Memory B cell (primary cell): ENCODE data around the gene ONECUT3.
"Not testable (repeated sequence)": the region's sequence is repeated elsewhere in the genome, so short reads cannot be mapped to it uniquely, and the experiment has no call there.

Experiments
- ATAC-seq: fragments of 150-1000 bp; cut with Tn5 transposase; 2 replicates; pipeline ENCODE4 v1.10.0; 2021; ENCODE audit warnings: low read depth, mild to moderate bottlenecking, moderate library complexity
- DNase-seq, 2 donors: peaks; one replicate each; pipeline ENCODE4 v3.0.0; 2022; ENCODE audit warnings: low spot score in 2 of 2
- H3K27ac Mint-ChIP-seq: one replicate; pipeline ENCODE4 v1.8.0; 2022; ENCODE audit warnings: mild to moderate bottlenecking, moderate library complexity, mixed read lengths
- H3K27me3 Mint-ChIP-seq: one replicate; pipeline ENCODE4 v1.8.0; 2022; ENCODE audit warnings: mixed read lengths
- H3K36me3 Mint-ChIP-seq: one replicate; pipeline ENCODE4 v1.8.0; 2022; ENCODE audit warnings: mild to moderate bottlenecking, mixed read lengths
- H3K4me1 Mint-ChIP-seq: one replicate; pipeline ENCODE4 v1.8.0; 2022; ENCODE audit warnings: mixed read lengths
- H3K4me3 Mint-ChIP-seq: one replicate; pipeline ENCODE4 v1.8.0; 2022; ENCODE audit warnings: mild to moderate bottlenecking, moderate library complexity, mixed read lengths
- H3K9me3 Mint-ChIP-seq: one replicate; pipeline ENCODE4 v1.8.0; 2022; ENCODE audit warnings: mixed read lengths

ONECUT3 gene

DNA sequence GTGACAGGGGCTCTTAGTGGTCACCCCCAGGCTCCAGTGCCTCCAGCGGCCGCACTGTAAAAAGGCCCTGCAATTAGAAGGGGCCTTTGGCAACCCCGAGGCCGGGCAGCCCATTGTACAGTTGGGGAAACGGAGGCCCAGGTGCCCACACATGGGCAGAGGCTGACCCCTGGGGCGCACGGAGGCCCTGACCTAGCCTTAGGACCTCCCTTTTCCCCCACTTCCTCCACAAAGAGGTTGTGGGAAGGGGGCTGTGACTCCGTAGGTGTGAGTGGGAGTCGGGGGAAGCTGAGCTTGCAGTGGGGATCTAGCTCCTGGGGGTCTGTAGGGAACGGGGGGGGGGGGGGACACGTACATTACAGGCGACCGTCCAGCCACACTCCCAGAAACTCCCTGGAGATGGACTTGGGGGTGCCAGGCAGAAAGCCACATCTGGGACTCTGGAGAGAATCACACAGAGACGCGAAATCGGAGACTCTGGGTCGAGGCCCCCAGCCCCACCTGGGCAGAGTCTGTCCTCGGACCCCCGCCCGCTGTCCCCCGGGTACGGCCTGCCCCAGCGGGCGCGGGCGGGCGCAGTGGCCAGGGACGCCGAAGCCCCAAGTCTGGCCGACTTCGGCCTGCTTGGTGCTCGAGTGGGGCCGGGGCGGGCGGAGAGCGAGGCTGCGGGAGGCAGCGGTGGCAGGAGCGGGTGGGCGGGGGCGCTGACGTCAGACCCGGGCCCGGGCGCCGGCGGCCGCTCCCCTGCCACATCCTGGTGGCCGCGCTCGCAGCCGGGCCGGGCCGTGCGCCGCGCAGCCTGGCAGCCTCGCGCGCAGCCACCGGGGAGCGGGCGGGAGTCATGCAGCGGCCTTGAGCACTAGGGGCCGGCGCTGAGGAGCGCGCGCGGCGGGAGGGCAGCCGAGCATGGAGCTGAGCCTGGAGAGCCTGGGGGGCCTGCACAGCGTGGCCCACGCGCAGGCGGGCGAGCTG, at the start of gene ONECUT3:
ONECUT3 (plus strand) TSS at position 750 of the 972 bp plus-strand sequence; CDS start at position 907, 157 bp downstream.
- H3K36me3 Mint-ChIP-seq, result peaks cover under 1% of the 10 kb centered on the region
- DNase-seq, result no peak
- peaks cover 19% of the 10 kb centered on the region for H3K27me3 Mint-ChIP-seq
- ATAC-seq, result no peak
- peak within 1 kb of the TSS; percentile 53 for H3K4me3 Mint-ChIP-seq
- H3K27ac Mint-ChIP-seq, result peak within 1 kb of the TSS; percentile 94
- H3K4me1 Mint-ChIP-seq, result peaks cover 14% of the 10 kb centered on the region
- no peaks in the 10 kb centered on the region for H3K9me3 Mint-ChIP-seq

DNA sequence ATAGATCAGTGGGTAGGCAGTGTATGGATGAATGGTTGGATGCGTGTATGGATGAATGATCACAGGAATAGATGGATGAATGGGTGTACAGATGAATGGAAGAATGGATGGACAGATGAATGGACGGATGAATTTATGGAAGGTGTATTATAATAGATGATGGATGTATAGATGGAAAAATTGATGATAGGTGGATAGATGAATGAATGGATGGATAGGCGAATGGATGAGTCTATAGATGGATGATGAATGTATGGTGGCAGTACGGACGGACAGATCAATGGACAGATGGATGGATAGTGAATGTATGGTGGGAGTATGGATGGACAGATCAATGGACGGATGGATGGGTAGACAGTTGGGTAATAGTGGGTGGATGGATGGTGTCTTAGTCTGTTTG, 49.0 kb upstream of the ONECUT3 start:
- H3K27me3 Mint-ChIP-seq, result peaks cover 25% of the 10 kb centered on the region
- ATAC-seq (no peak), DNase-seq (no peak)
- H3K36me3 Mint-ChIP-seq, result peaks cover 12% of the 10 kb centered on the region
- H3K4me3 Mint-ChIP-seq, result no peak overlapping the region
- no peak overlapping the region for H3K27ac Mint-ChIP-seq
- peaks cover 6% of the 10 kb centered on the region for H3K4me1 Mint-ChIP-seq
- peaks cover 8% of the 10 kb centered on the region for H3K9me3 Mint-ChIP-seq

DNA sequence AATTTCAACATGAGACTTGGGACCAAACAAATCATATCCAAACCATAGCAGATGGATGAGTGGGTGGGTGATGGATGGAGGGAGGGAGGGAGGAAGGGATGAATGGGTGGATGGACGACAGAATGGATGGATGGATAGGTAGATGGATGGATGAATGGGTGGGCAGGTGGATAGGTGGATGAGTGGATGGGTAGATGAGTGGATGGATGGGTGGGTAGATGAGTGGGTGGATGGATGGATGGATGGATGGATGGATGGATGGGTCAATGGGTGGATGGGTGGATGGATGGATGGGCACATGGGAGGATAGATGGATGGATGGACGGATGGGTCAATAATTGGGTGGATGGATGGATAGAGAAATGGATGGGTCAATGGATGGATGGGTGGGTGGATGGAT, 47.9 kb upstream of the ONECUT3 start:
- DNase-seq (no peak), ATAC-seq (no peak)
- Mint-ChIP-seq H3K27me3 (peaks cover 25% of the 10 kb centered on the region), H3K4me3 (no peak overlapping the region), H3K27ac (no peak overlapping the region), H3K36me3 (peaks cover 12% of the 10 kb centered on the region), H3K9me3 (peaks cover 8% of the 10 kb centered on the region), H3K4me1 (peaks cover 6% of the 10 kb centered on the region)

DNA sequence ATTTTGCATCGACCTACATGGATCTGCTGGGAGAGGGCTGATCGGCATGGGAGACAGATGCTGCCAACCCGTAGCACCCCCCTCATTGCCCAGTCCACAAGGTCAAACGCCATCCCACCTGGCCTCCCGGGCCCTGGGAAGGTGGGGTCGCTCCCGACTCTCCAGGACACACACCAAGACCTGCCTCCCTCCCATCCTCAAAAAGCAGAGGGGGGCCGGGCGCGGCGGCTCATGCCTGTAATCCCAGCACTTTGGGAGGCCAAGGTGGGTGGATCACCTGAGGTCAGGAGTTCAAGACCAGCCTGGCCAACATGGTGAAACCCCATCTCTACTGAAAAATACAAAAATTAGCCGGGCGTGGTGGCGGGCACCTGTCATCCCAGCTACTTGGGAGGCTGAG, 46.7 kb upstream of the ONECUT3 start:
- not testable (repeated sequence) for DNase-seq, H3K4me3 Mint-ChIP-seq, H3K27ac Mint-ChIP-seq, H3K4me1 Mint-ChIP-seq, H3K9me3 Mint-ChIP-seq, H3K36me3 Mint-ChIP-seq, ATAC-seq
- peaks cover 20% of the 10 kb centered on the region for H3K27me3 Mint-ChIP-seq

DNA sequence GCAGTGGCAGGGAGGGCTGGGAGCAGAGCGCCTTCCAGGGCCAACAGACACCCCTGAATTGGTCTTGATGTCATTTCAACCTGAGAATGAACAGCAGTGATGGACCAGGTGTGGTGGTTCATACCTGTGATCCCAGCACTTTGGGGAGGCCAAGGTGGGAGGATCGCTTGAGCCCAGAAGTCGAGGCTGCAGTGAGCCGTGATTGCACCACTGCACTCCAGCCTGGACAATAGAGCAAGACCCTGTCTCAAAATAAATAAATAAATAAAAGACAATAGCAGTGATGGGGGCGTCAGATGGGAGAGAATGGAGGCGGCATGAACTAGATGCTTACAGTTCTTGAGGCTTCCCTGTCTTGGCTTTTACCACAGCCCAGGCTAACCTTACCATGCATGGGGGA, 46.1 kb upstream of the ONECUT3 start:
- DNase-seq (no peak), ATAC-seq (no peak)
- H3K27me3 Mint-ChIP-seq, result peaks cover 21% of the 10 kb centered on the region
- peaks cover 2% of the 10 kb centered on the region for H3K4me1 Mint-ChIP-seq
- no peak overlapping the region for H3K27ac Mint-ChIP-seq
- peaks cover 8% of the 10 kb centered on the region for H3K9me3 Mint-ChIP-seq
- H3K36me3 Mint-ChIP-seq, result peaks cover 9% of the 10 kb centered on the region
- no peak overlapping the region for H3K4me3 Mint-ChIP-seq

DNA sequence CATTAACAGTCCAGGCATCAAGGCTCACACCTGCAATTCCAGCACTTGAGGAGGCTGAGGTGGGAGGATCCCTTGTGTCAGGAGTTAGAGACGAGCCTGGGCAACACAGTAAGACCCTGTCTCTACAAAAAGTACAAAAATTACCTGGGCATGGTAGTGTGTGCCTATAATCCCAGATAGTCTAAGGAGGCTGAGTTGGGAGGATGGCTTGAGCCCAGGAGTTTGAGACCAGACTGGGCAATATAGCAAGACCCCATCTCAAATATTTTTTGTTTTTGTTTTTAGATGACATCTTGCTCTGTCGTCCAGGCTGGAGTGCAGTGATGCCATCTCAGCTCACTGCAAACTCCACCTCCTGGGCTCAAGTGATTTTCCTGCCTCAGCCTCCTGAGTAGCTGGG, 40.1 kb upstream of the ONECUT3 start:
- Mint-ChIP-seq H3K4me1 (peaks cover 13% of the 10 kb centered on the region), H3K9me3 (peaks cover 12% of the 10 kb centered on the region), H3K36me3 (peaks cover 14% of the 10 kb centered on the region), H3K27ac (no peak overlapping the region), H3K27me3 (peaks cover 21% of the 10 kb centered on the region), H3K4me3 (no peak overlapping the region)
- ATAC-seq, result no peak
- no peak for DNase-seq

DNA sequence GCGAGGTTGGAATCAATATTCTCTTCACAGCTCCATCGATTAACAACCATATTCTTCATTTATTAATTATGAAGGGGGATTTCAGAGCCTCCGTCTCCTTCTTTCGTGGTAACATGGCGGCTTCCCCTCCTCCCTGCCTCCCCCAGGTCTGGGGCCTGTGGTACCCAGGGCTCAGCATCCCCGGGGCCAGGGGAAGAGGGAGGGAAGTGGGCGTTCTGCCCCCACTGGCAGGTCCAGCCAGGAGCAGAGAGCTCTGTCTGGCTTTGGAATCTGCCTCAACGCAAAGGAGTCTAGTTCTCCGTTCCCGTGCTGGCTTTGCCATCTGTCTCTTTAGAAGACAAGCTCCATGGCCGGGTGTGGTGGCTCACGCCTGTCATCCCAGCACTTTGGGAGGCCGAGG, 37.8 kb upstream of the ONECUT3 start:
- no peak for DNase-seq
- Mint-ChIP-seq H3K4me1 (peaks cover 13% of the 10 kb centered on the region), H3K27me3 (peaks cover 26% of the 10 kb centered on the region), H3K9me3 (peaks cover 12% of the 10 kb centered on the region), H3K27ac (no peak overlapping the region), H3K4me3 (no peak overlapping the region), H3K36me3 (peaks cover 14% of the 10 kb centered on the region)
- no peak for ATAC-seq

DNA sequence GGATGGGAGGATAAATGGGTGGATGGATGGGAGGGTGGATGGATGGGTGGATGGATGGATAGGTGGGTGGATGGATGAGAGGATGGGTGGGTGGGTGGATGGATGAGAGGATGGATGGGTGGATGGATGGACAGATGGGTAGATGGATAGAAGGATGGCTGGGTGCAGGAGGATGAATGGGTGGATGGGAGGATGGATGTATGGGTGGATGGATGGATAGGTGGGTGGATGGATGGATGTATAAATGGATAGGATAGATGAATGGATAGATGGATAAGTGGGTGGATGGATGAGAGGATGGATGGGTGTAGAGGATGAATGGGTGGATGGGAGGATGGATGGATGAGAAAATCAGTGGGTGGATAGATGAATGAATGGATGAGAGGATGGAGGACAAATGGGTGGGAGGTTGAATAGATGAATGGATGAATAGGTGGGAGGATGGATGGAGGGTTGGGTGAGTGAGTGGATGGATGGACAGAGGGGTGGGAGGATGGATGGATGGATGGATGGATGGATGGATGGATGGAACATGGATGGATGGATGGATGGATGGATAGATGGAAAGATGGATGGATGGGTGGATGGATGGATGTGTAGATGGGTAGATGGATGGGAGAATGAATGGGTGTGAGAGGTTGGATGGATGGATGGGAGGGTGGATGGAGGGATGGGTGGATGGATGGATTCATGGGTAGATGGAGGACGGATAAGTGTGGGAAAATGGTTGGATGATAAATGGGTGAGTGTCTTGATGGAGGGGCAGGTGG, 35.9 kb upstream of the ONECUT3 start:
- H3K27ac Mint-ChIP-seq, result no peak overlapping the region
- H3K9me3 Mint-ChIP-seq, result peaks cover 12% of the 10 kb centered on the region
- peaks cover 37% of the 10 kb centered on the region for H3K27me3 Mint-ChIP-seq
- ATAC-seq (no peak), DNase-seq (no peak)
- H3K36me3 Mint-ChIP-seq, result peaks cover 14% of the 10 kb centered on the region
- H3K4me3 Mint-ChIP-seq, result no peak overlapping the region
- H3K4me1 Mint-ChIP-seq, result peaks cover 14% of the 10 kb centered on the region

DNA sequence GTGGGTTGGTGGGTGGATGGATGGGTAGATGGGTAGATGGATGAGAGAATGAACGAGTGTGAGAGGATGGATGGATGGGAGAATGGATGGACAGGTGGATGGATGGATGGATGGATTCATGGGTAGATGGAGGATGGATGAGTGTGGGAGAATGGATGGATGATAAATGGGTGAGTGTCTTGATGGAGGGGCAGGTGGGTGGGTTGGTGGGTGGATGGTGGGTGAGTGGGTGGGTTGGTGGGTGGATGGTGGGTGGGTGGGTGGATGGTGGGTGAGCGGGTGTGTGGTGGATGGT, 35.4 kb upstream of the ONECUT3 start:
- Mint-ChIP-seq H3K9me3 (peaks cover 12% of the 10 kb centered on the region), H3K27ac (no peak overlapping the region), H3K36me3 (peaks cover 14% of the 10 kb centered on the region), H3K4me1 (peaks cover 14% of the 10 kb centered on the region), H3K4me3 (no peak overlapping the region), H3K27me3 (peaks cover 39% of the 10 kb centered on the region)
- ATAC-seq (no peak), DNase-seq (no peak)

DNA sequence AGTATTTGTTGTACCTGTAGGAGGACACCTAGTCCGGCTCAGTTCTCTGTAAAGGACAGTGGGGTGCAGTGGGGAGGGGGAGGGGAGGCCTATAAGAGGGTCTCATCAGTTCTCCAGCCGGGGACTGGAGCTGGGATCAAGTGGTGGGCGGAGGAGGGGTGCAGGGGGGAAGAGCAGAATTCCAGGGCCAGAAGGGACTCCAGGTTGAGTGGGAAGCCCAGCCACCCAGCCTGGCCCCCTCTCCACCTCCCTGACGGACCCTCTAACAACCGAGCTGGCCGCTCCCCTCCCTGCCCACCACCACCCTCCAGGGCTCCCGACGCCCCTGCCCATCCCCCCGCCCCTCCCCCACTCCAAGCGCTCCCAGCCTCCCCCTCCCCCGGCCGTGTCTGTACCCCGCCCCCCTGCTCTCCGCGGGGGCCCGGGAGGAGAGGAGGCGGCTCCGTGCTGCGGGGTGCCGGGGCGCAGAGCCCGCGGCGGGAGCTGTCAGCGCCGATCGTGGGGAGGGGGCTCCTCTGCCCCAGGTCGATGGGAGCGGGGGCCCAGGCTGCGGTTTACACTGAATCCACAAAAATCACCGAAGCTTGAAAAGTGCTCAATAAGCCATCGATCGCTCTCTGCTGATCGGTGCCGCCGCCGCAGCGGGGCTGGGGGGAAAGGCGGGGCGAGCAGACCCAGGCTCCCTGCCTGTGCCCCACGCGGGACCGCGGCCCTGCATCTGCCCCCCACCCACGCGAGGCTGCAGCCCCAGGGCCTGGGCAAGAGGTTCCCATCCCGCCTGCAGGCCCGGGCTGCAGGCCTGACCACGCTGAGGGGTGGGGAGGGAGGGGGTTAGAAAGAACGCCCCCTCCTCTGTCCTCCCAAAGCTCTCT, 34.6 kb upstream of the ONECUT3 start:
- DNase-seq (no peak), ATAC-seq (no peak)
- peaks cover 12% of the 10 kb centered on the region for H3K9me3 Mint-ChIP-seq
- H3K27me3 Mint-ChIP-seq, result peaks cover 43% of the 10 kb centered on the region
- peaks cover 14% of the 10 kb centered on the region for H3K36me3 Mint-ChIP-seq
- no peak overlapping the region for H3K4me3 Mint-ChIP-seq
- H3K27ac Mint-ChIP-seq, result no peak overlapping the region
- H3K4me1 Mint-ChIP-seq, result peaks cover 14% of the 10 kb centered on the region

DNA sequence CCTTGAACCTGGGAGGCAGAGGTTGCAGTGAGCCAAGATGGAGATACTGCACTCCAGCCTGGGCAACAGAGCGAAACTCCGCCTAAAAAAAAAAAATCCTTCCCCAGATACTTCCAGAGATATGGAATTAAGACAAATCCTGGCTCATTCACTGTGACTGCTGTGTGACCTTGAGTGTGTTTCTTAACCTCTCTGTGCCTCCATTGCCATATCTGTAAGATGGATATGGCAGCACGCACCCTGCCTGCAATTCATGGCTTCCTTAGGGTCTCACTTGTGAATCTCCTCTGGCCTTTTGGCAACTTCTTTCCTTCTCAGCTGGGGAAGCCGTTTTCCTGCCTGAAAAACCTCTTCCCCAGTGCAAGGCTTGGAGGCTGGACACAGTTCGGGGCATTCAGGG, 33.8 kb upstream of the ONECUT3 start:
- H3K4me3 Mint-ChIP-seq, result no peak overlapping the region
- H3K27me3 Mint-ChIP-seq, result peaks cover 43% of the 10 kb centered on the region
- DNase-seq (no peak), ATAC-seq (no peak)
- H3K27ac Mint-ChIP-seq, result no peak overlapping the region
- H3K36me3 Mint-ChIP-seq, result peaks cover 14% of the 10 kb centered on the region
- peaks cover 12% of the 10 kb centered on the region for H3K9me3 Mint-ChIP-seq
- peaks cover 14% of the 10 kb centered on the region for H3K4me1 Mint-ChIP-seq

DNA sequence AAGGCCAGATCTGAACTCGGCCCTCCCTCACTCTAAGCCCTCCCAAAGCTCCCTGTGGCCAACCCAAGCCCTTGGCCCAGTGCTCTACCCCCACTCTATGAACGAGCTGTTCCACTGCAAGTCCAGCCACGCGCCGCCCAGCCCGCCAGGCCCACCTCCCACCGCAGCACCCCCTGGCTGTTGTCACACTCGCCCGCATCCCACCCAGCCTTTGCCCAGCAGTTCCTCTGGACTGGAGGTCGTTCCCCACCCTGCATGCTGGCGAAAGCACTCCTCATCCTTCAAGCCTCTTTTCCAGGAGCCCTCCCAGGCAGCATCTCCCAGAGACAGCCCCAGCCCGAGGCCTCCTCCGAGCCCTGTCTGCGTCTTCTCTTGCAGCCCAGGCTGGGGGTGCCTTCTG, 33.1 kb upstream of the ONECUT3 start:
- H3K4me3 Mint-ChIP-seq, result no peak overlapping the region
- H3K4me1 Mint-ChIP-seq, result peaks cover 14% of the 10 kb centered on the region
- H3K36me3 Mint-ChIP-seq, result peaks cover 14% of the 10 kb centered on the region
- ATAC-seq (no peak), DNase-seq (no peak)
- peaks cover 12% of the 10 kb centered on the region for H3K9me3 Mint-ChIP-seq
- H3K27me3 Mint-ChIP-seq, result peaks cover 42% of the 10 kb centered on the region
- H3K27ac Mint-ChIP-seq, result no peak overlapping the region

DNA sequence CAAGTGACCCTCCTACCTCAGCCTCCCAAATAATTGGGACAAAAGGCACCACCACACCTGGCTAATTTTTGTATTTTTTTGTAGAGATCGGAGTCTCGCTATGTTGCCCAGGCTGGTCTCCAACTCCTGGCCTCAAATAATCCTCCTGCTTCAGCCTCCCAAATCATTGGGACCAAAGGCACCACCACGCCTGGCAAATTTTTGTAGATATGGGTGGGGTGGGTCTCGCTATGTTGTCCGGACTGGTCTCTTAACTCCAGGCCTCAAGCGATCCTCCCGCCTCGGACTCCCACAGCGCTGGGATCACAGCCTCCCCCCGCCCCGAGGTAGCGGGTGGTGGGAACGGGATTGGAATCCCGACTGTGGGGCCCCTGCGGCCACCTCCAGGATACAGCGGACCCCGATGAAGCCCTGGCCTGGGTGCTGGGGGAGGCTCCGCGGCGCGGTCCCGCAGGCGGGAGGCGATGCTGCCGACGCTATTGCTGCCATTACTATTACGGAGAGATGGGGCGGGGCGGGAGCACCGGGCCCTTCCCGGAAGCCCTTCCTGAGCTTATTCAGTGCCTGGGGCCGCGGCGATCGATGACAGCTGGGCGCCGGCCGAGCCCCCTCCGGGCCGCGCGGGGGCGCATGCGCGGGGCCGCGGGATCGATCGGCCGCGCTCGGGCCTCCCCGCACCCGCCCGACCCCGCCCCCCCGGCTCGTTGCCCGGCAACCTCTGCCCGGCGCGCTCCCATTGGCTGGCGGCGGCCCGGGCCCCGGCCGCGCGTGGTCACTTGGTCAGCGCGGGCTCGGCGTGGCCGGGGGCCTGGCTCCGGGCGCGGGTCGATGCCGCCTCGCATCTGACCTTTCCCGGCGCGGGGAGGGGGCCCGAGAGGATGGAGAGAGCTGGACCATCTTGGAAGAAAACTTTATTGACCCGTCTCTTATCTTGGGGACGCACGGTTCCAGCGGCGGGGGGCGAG, 27.9 kb upstream of the ONECUT3 start:
- Mint-ChIP-seq H3K4me3 (peak overlapping the region; percentile 43), H3K9me3 (peaks cover 4% of the 10 kb centered on the region), H3K27ac (no peak overlapping the region), H3K27me3 (peaks cover 35% of the 10 kb centered on the region), H3K4me1 (peaks cover 2% of the 10 kb centered on the region), H3K36me3 (peaks cover 2% of the 10 kb centered on the region)
- ATAC-seq (peak; percentile 39), DNase-seq (no peak)
